OCI-LY3 (cell line): ENCODE results near the gene CREBZF.

ENCODE experiments used
- H2AFZ ChIP-seq: fragments of 200-600, 300-600 bp; shearing (Covaris generic); 2 replicates; pipeline ENCODE4 v1.6.0; 2014; ENCODE audit warnings: antibody characterized with exemption, low read depth, low read length
- H3K27ac ChIP-seq: fragments of 200-600, 300-600 bp; sonication (generic); 2 replicates; pipeline ENCODE4 v1.5.1; 2014; ENCODE audit warnings: mild to moderate bottlenecking, low read length, moderate library complexity, mixed read lengths
- H3K27me3 ChIP-seq: fragments of 200-600, 300-600 bp; sonication (generic); 2 replicates; pipeline ENCODE4 v1.6.1; 2014; ENCODE audit warnings: low read depth, low read length, mixed read lengths
- H3K36me3 ChIP-seq: fragments of 200-600, 300-600 bp; sonication (generic); replicated peaks from 2 replicates; pipeline ENCODE3; 2014; ENCODE audit warnings: low read depth, low read length, mixed read lengths
- H3K4me1 ChIP-seq: fragments of 300-600, 200-600 bp; sonication (generic); 2 replicates; pipeline ENCODE4 v1.6.1; 2014; ENCODE audit warnings: low read length, mixed read lengths
- H3K4me2 ChIP-seq: fragments of 200-600, 300-600 bp; sonication (generic); 2 replicates; pipeline ENCODE4 v1.6.1; 2014; ENCODE audit warnings: low read length, mixed read lengths
- H3K4me3 ChIP-seq: fragments of 300-600, 200-600 bp; sonication (generic); 2 replicates; pipeline ENCODE4 v1.5.1; 2014; ENCODE audit warnings: antibody characterized with exemption, mild to moderate bottlenecking, low read length, moderate library complexity
- H3K79me2 ChIP-seq: fragments of 300-600, 200-600 bp; shearing (Covaris generic); 2 replicates; pipeline ENCODE4 v1.6.1; 2014; ENCODE audit warnings: mild to moderate bottlenecking, low read length, mixed read lengths
- H3K9ac ChIP-seq: fragments of 300-600, 200-600 bp; shearing (Covaris generic); 2 replicates; pipeline ENCODE4 v1.6.0; 2014; ENCODE audit warnings: mild to moderate bottlenecking, low read length, moderate library complexity
- H3K9me3 ChIP-seq: fragments of 200-600, 300-600 bp; shearing (Covaris generic); 2 replicates; pipeline ENCODE4 v1.6.1; 2014; ENCODE audit warnings: low read length, mixed read lengths; ENCODE audit not compliant: insufficient read depth
- H4K20me1 ChIP-seq: fragments of 200-600, 300-600 bp; sonication (generic); 2 replicates; pipeline ENCODE4 v1.6.1; 2016; ENCODE audit warnings: low read length, mixed read lengths; ENCODE audit not compliant: insufficient read depth
- CTCF ChIP-seq: fragments of 200-600, 300-600 bp; sonication (generic); IDR thresholded peaks from 2 replicates; pipeline ENCODE4 v1.5.1; 2014; ENCODE audit warnings: antibody characterized with exemption, low read length, low read depth
- EZH2phosphoT487 ChIP-seq: fragments of 200-600 bp; shearing (Covaris generic); IDR thresholded peaks from 2 replicates; pipeline ENCODE4 v1.6.1; 2018; ENCODE audit warnings: antibody characterized with exemption, mixed run types, low read depth

The CREBZF gene

GRCh38 chr11:85666687-85667086, 1.8 kb upstream of the CREBZF start:
- Histone ChIP-seq H3K27ac (no peak overlapping the region), H3K27me3 (no peaks in the 10 kb centered on the region), H3K9me3 (no peaks in the 10 kb centered on the region), H2AFZ (peak overlapping the region; percentile 96; the same call in 1 of the 2 replicates), H3K4me2 (no peak overlapping the region), H3K4me1 (peaks cover 15% of the 10 kb centered on the region), H3K4me3 (no peak overlapping the region), H4K20me1 (peaks cover 22% of the 10 kb centered on the region), H3K9ac (no peak overlapping the region), H3K79me2 (peaks cover 32% of the 10 kb centered on the region), H3K36me3 (peaks cover 21% of the 10 kb centered on the region)
- TF ChIP-seq EZH2phosphoT487, result no peak
- no peak for TF ChIP-seq CTCF

- Histone ChIP-seq H3K4me2 (peak overlapping the region; percentile 98), H4K20me1 (peaks cover 32% of the 10 kb centered on the region), H3K27me3 (no peaks in the 10 kb centered on the region), H3K36me3 (peaks cover 30% of the 10 kb centered on the region), H3K4me1 (peaks cover 24% of the 10 kb centered on the region), H2AFZ (peak overlapping the region; percentile 96), H3K9ac (peak overlapping the region; percentile 95), H3K4me3 (peak overlapping the region; percentile 90), H3K9me3 (no peaks in the 10 kb centered on the region), H3K27ac (no peak overlapping the region), H3K79me2 (peaks cover 41% of the 10 kb centered on the region)
- TF ChIP-seq EZH2phosphoT487 (no peak), CTCF (no peak)
Observed at GRCh38 chr11:85665733-85666132, 804 bp upstream of the CREBZF start.

- peak; percentile 55 for TF ChIP-seq CTCF
- no peak for TF ChIP-seq EZH2phosphoT487
- peak overlapping the region; percentile 95 for H3K9ac ChIP-seq
- peak overlapping the region; percentile 98 for H3K4me2 ChIP-seq
- no peak overlapping the region for H2AFZ ChIP-seq
- H3K36me3 ChIP-seq, result peaks cover 48% of the 10 kb centered on the region
- peak overlapping the region; percentile 90 for H3K4me3 ChIP-seq
- no peaks in the 10 kb centered on the region for H3K27me3 ChIP-seq
- H3K27ac ChIP-seq, result peak overlapping the region; percentile 78
- H3K4me1 ChIP-seq, result peaks cover 33% of the 10 kb centered on the region
- H3K79me2 ChIP-seq, result peaks cover 59% of the 10 kb centered on the region
- peaks cover 48% of the 10 kb centered on the region for H4K20me1 ChIP-seq
- no peaks in the 10 kb centered on the region for H3K9me3 ChIP-seq
Observed at GRCh38 chr11:85663753-85664614, 945 bp downstream of the CREBZF start.

GRCh38 chr11:85663080-85663752, 1.7 kb downstream of the CREBZF start:
- H3K4me2 ChIP-seq, result peak overlapping the region; percentile 98
- H3K4me1 ChIP-seq, result peaks cover 33% of the 10 kb centered on the region
- H3K27me3 ChIP-seq, result no peaks in the 10 kb centered on the region
- no peaks in the 10 kb centered on the region for H3K9me3 ChIP-seq
- H3K9ac ChIP-seq, result peak overlapping the region; percentile 95
- TF ChIP-seq EZH2phosphoT487 (no peak), CTCF (no peak)
- H3K27ac ChIP-seq, result peak overlapping the region; percentile 78; the same call in 1 of the 2 replicates
- peaks cover 53% of the 10 kb centered on the region for H3K36me3 ChIP-seq
- H2AFZ ChIP-seq, result no peak overlapping the region
- H4K20me1 ChIP-seq, result peaks cover 53% of the 10 kb centered on the region
- H3K79me2 ChIP-seq, result peaks cover 67% of the 10 kb centered on the region
- H3K4me3 ChIP-seq, result peak overlapping the region; percentile 90
